SHP77 (cell line): ENCODE results near the gene PPP2R2C.

Source experiments
- DNase-seq, 2 experiments: peaks; one replicate each; lab custom pipeline; 2025; lab: John Stamatoyannopoulos, UW

Gene PPP2R2C

DNA sequence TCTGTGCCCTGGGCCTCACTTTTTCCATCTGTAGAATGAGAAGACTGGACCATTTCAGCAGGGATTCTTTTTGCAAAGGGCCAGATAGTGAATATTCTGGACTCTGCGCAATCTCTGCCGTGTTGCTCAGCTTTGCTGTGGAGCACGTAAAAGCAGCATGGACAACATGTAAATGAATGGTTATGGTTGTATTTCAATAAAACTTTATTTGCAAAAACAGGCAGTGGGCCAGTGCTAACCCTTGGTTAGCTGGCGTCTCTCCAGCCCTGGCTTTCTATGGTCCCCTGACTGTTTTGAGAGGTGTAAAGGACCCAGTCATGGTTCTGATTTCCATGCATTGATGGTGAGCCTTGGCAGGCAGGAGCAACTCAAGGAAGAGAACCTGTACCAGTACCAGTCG is 184.1 kb downstream of the PPP2R2C start:
- no peak for DNase-seq

DNA sequence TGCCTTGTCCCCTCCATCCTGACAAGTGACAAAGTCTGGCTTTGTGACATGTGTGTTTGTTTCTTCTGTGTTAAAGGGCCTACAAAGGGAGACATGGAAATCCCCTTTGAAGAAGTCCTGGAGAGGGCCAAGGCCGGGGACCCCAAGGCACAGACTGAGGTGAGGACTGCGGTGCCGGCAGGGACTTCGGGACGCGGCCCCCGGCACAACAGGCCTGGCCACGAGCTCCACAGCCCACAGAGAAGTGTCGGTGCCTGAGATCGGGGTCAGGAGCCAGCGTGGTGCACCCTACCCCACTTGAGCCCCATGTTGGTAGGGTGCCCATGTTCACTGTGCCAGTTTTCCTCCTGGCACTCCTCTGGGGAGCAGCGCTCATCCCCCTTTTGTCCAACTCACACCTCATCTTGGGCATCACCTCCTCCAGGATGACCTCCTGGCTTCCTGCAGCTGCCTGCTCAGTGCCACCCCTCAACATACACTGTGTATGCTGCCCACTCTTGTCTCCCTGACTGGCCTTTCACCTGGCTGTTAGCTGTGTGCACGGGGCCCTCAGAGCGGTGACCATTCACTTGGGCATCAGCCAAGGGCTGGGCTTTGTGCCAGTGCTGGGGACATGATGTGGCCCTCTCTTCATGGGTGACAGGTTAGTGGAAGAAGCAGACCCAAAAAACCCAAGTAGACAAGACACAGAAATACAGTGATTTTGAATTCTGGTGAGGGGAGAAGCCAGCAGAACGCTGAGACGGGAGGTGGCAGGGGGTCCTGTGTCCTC is 185.2 kb downstream of the PPP2R2C start:
- no peak for DNase-seq

DNA sequence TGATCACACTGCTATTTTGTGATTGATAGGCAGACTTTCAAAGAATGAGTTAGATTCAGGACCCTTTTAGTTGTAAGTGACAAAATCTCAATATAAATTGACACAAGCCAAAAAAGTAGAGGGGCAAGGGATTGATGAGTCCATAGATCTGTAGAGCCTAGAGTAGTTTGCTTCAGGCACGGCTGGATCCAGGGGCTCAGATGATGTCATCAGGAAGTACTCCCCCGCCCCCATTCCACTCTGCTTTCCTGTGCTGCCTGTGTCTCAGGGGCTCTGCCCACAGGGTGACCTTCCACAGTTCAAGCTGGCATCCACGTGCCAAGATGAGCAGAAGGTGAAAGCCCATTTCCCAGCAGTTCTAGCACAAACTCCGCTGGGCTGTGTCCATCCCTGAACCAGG is 189.1 kb downstream of the PPP2R2C start:
- DNase-seq: no peak

DNA sequence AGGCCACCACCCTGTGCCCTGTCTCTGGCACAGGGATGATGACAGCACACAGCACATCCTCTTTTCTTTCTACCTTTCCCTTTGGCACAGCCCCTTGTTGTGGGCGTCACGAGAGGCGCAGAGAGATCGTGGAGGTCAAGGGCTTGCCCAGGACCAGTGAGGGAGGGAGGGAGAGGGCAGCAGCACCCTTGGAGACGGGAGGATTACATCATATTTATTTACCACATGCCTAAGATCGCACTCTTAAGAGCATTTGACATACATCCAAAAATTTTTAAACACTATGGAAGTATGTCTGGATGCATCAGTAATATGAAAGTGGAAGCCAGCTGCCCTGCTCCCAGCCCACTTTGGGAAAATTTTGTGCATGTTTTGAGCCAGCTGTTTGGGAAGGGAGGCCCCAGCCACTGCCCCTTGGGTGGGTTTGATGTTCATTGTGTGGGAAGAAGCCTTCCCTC is 190.1 kb downstream of the PPP2R2C start:
- no peak for DNase-seq

DNA sequence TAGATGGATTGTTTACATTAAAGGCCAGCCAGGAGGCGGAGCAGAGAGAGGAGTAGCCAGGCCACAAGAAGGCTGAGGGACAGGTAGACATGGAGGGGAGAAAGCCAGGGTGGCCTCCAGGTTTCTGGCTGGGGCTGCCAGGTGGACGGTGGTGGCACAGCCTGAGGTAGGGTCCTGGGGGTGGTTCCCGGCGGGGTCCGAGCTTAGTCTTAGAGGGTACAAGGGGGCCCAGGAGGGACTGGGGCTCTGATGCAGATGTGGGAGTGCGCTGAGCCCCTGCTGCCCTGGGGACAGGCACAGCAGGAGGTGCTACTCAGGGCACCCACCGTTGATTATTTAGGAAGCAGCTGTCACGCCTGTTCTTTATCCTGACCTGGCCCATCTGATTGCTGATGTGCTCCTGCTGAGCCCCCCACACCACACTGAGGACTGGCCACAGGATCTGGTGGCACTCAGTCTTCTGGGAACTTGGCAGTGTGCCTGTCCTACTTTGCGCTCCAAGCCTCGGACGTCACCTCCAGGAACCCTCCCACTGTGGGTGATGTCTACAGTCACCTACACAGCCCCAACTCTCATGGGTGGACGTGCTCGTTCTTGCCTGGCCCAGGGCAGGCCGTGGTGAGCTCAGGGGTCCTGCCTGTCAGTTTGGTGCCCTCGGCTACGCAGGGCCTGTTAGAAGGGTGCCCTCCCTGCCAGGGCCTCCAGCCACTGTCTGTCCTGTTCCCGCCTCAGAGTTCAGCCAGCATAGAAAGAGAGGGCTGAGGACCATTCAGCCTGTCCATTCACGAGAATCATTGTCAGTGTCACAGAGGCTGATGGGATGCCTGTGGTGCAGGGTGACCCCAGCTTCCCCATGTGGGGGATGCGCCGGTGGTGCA is 190.7 kb downstream of the PPP2R2C start:
- no peak for DNase-seq

DNA sequence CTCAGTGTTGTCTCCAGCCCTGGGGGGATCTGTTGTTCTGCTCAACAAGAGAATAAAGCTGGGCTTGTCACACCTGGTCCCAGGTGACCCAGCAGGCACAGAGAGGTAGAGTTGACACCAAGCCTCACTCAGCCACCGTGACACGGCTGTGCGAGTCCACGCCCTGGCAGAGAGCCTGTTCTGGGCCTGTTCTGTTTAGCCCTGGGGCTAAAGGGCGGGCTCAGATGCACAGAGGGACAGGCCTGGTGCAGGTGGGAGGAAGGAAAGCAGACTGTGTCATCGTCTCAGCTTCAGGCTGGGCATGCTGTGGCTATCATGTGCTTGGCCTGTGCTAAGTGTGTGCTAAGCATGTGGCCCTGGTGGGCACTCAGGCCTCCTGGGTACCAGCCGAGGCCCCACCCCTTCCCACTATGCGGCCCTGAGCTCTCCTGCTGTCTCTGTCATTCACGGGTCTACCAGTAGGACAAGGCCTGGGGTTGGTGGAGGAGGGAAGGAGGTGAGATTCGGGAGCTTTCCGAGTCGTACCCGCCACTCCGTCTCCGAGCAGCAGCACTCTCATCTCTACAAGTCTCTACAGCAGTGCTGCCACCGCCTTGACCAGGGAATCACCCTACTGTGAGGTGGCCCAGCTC is 191.9 kb downstream of the PPP2R2C start:
- DNase-seq: no peak

DNA sequence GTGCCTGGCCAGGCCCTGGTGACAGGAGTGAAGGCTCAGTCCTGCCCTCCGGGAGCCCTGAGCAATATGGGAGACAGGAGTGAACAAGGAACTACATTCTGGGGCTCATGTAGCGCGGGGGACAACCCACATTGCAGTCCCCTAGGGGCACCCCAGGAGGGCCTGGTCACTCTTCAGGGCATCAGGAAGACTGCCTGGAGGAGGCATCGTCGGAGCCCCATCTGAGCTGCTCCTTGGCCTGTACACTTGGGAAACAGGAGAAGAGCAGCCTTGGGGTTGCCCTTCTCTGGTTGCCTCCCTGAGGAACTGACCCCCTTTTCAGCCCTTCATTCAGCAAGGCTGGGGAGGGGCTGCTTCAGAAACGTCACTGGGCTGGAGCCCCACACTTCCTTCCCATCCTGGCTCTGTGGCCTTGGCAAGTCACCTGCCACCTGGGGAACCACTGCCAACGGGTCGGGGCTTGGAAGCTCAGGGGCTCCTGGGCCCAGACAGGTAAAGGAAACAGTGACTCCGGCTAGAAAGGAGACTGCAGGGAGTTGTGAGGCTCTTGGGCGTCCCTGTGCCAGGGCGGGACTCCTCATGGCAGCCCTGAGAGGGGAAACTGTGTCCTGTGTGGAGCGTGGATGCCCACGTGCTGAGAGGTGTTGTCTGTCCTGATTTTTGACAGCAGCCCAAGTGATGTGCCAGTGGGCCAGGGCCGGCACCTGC is 192.7 kb downstream of the PPP2R2C start:
- no peak for DNase-seq

DNA sequence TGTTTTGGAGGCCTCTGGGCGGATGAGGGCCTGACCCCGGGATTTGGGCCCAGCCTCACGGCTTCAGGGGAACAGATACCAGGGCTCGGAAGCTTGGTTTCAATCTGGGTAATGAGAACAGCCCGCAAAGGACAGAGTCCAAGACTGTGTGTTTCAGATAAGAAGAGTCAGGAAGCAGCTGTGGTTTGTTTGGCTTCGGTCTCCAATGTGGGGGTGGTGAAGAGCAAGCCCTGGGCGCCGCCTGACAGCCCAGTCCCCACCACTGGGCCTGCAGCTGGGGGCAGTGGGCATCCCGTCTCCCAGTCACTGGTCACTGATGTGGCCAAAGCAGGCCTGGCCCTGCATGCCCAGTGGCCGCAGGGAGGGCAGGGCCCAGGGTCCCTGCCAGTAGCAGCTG is 193.6 kb downstream of the PPP2R2C start:
- no peak for DNase-seq

DNA sequence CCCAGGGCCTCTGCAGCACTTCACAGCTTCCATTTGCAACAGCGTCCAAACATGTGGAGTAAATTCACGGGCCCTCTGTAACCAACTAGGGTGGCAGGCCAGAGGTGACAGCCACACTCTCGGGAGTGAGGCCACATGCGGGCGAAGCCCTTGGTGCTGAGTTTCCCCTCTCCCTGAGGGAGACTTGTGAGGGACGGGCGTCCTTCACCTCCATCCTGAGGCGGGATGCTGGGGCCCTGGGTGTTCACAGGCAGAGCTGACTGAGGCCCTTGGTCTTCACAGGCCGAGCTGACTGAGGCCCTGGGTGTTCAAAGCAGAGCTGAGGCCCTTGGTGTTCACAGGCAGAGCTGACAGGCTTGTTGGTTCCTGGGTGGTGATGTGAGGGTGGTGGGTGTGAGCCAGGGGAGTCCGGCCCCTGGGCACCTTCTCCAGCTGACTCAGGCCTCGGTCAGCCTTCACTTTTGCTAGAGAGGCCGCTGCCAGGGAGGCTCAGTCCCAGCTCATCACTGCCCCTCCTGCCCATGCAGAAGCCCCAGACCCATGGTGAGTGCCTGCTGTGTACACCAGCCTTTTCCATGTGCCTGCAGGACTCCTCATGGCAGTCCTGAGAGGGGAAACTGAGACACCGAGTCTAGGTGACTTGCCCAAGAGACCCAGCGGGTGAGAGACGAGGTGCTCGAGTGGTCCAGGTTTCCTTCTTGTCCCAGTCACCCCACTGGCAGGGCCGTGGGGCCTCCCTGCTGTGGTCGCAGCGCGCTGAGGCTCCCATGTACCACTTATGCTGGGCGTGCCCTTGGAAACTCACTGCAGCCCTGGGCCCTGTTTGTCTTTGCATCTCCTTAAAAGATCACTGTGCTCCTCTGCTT is 194.2 kb downstream of the PPP2R2C start:
- no peak for DNase-seq

DNA sequence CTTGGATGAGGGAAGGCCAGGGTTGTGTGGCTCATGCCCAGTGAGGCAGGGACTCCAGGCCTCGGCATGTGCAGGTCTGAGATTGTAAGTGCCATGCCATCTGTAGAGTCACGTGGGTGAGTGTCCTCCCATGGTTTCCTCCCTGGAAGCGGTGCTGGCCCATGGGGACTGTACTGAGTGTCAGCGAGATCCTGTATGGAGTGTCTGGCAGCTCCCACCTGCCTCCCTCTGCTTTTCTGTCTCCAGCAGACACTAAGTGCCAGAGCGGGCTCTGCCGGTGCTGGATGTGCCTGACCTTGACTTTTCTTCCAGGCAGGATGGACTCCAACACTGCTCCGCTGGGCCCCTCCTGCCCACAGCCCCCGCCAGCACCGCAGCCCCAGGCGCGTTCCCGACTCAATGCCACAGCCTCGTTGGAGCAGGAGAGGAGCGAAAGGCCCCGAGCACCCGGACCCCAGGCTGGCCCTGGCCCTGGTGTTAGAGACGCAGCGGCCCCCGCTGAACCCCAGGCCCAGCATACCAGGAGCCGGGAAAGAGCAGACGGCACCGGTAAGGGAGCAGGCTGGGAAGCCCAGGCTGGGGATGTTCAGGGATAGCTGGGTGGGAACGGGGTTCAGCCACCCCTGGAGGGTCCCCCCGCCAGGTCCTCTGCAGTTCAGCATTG is 195.1 kb downstream of the PPP2R2C start:
- no peak for DNase-seq

DNA sequence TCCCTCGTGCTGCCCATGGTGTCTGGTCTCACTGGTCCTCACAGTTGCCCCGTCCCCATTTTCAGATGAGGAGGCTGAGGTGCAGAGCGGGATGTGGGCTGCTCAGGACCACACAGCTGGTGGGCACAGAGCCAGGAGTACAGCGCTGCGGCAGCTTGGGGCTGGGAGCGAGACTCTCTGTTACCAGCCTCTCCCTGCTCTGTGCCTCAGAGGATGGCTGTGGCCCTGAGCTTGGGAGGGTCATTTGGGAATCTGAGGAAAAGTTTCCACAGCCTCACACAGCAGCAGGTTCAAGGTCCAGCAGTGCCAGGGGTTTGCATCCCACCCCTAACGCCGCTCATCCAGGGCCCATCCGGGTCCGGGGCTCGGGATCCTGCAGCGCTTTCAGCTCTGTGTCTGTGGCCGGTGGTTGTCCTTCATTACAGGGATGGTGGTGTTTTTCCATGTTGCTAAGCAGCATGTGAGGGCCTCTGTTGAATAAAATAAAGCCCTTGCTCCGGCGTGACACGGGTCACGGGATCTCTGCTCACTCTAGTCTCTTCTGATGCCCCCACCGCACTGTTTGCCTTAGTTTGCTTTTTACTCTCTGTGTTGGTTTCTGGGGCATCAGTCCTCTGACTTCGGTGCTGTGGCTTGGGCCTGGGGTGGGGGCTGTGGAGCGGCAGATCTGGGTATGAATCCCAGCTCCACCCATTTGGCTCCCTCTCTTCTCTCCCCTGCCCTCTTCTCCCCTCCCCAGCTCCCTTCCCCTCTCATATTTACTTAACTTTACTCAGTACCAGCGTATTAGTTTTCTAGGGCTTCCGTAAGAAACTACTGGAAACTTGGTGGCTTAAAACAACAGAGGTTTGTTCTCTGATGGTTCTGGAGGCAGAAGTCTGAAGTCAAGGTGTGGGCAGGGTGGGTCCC is 196.3 kb downstream of the PPP2R2C start:
- DNase-seq: no peak

DNA sequence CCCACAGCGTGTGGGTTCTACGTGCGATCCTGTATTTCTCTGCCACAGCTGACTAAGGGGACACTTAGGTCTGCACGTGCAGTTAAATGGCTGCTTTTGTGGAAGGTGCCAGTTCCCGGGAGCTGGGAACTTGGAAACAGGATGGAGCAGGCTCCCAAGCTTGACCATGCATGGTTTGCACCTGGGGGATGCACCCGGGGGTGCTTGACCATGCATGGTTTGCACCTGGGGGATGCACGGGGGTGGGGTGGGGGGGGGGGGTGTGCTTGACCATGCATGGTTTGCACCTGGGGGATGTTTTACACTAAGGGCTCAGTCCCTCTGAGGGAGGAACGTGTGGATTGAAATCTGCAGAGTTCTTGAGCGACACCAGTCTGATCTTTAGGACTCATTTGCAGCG is 197.1 kb downstream of the PPP2R2C start:
- DNase-seq: no peak

DNA sequence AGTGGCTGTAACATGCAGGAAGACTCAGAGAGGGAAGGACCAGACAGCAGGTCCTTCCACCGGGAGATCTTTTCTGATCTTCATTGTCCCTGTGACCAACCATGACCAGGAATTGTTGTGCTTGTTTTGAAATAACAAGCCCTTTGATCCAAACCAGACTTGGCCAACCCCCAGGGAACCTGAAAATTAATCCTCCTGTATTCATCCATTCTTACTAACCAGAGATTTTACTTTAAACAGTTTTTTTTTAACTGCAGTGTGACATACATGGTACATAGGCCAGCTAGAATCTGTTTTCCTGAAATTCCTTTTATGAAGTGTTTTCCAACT is 198.8 kb downstream of the PPP2R2C start:
- no peak for DNase-seq

DNA sequence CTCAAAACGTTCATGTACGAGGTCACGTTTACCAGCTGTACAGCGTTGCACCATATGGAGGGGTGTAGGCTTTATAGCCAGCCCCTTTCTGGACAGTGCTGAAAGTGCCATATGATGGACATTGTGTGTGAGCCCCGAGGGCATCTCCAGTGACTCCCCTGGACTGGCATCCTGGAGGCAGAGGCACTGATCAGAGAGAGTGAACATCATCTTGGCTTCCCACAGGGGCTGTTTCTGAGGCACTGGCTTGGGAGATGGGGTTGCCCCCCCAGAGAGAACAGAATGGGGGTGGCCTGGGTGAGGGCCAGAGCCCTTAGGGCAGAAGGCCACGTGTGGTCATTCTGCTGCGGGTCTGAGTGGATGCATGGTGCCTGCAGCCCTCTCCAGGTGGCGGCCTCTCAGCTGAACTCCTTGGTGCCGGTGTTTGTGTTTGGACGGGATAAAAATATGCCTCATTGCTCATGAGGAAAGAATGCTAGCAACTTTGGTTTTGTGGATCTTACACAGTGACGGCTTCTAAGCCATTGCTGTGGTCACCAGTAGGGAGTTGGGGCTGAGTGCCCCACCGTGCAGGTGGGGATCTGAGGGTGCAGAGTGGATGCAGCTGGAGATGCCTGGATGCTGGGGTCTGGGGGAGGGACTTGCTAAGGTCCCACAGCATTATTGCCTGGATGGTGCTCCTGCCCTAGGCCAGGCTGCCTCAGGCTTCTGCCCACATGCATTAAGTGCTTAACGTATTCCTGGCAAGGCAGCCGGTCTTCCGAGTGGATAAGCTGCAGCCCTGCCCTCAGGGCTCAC is 199.4 kb downstream of the PPP2R2C start:
- no peak for DNase-seq

DNA sequence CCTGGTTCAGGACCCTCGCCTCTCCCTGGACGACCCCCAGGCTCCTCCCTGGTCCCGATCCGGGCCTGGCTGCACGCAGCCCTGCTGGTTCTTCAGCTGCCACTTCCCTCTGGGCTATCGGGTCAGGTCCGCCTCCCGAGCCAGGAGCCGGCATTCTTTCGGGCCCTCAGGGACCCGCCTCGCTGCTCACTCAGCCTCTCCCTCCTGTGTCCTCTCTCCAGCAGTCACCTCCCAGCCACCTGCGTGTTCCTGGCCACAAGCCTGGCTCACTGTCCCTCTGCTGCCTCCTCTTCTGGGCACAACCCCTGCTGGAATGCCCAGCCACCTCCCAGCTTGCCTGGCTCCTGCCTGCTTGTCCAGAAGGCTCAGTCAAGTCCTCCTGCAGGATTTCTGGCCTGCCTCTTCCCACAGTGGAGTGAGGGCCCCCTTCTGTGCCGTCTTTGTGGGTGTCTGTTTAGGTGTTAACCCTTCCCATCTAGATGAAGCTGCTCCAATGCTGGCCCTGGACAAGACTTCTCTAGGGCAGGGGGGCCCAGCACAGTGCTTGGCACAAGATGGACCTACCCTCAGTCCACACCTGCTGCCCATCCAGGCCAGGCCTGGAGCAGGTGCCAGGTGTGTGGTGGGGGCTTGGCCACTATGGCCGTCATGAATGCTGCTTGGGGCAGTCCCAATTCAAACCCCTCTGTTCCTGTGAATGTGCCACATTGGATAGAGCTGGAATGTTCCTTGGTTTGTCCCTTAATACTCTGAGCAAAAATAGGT is 200.5 kb downstream of the PPP2R2C start:
- no peak for DNase-seq

DNA sequence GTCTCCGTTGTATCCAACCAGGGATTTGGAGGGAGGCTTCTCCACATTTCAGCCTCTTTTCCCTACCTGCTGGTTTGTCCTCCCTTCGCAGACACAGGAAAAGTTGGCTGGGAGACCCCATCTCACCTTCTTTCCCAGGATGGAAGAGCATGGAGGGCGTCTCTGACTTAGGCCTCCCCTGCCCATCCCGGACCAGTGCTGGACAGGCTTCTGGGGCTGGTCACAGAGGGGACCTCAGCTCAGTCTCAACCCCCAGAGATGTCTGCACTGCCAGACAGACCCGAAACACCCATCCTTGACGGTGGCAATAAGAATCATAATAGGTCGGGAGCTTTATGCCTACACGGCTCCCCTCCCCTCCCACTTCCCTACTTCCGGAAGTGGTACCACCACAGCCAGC is 201.2 kb downstream of the PPP2R2C start:
- no peak for DNase-seq

DNA sequence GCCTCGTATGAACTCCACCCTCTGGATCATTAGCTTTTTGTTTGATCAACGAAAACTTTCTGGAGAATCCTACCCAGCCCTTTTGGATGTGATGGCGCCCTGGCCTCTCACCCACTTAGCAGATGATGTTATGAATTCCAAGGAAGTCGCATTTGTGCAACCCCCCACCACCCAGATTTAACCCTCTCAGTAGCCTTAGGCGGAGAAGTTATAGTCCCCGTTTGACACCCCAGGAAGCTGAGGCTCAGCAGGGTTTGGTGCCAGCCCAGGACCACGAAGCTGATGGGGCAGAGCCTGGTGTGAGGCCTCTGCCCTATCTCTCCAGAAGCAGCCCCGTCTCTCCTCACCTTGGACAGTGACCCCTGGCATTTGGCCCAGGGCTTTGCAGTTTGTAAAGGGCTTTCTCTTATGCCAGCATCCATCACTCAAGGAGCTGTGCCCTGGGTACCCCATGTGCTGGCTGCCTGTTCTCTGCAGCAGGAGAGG is 201.7 kb downstream of the PPP2R2C start:
- no peak for DNase-seq
